ENCODE data around the gene ZBTB17.
"Not testable (repeated sequence)": the region's sequence is repeated elsewhere in the genome, so short reads cannot be mapped to it uniquely, and the experiment has no call there.

The ZBTB17 gene

DNA sequence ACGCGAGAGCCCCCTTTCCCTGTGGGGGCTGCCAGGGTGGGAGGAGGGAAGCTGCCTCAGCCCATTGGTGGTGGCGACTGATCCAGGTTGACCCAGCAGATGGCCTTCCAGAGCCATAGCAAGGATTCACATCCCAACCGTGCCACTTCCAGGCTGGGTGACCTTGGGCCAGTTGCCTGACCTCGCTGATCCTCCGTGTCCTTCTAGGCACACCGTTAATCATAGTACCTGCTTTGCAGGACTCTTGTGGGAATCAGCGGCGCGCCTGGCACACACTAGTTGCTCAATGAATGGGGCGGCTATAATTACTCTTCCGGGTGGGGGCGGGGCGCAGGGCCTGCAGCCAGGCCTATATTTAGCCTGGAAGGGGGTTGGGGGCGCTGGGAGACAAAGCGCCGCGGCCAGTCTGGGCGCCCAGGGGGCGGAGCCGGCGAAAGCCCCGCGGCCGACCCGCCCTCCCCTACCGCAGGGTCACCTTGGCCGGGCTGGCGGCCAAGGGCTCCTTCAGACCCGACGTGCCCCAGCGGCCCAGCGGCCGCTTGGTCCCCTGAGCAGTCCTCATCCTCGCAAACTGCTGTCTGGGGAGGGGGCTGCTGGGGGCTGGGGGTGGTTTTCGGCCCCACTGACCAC, 36.8 kb upstream of the ZBTB17 start:
- DNase-seq, result peak in 14 of 51 donors; percentile 7 to 41 (median 26)

DNA sequence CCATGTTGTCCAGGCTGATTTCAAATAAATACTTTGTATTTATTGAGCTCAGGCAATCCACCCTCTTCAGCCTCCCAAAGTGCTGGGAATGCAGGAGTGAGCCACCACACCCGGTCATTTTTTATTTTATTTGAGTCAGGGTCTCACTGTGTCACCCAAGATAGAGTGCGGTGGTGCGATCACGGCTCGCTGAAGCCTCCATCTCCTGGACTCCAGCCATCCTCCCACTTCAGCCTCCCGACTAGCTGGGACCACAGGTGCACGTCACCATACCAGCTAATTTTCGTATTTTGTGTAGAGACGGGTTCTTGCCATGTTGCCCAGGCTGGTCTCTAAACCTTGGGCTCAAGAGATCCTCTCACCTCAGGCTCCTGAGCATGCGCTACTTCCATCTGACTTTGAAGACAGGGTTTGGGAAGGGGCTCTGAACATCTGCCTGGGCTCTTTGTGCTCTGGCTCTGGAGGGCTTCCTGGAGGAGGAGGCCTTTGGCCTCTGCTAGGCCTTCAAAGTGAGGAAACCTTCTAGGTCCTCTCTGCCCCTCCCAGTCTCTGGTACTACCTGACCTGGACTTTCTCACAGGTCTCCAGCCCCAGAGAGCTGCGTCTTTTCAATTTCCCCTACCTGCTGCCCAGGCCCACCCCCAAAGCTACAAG, 36.2 kb upstream of the ZBTB17 start:
- no peak for DNase-seq

DNA sequence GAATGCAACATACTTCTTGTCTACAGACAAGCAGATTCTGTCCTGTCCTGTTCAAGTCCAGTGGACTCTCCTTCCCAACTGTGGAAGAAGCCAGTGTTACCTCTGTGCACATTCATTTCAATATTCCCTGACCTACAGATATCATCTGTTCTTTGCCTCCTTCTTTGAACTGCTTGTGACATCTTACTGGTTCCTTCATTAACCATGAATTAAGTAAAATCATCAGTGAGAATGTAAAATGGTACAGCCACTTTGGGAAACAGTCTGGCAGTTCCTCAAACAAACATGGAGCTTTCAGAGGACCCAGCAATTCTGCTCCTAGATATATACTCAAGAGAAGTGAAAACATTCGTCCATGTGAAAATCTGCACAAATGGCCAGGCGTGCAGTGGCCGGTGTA, 34.9 kb upstream of the ZBTB17 start:
- DNase-seq, result no peak

DNA sequence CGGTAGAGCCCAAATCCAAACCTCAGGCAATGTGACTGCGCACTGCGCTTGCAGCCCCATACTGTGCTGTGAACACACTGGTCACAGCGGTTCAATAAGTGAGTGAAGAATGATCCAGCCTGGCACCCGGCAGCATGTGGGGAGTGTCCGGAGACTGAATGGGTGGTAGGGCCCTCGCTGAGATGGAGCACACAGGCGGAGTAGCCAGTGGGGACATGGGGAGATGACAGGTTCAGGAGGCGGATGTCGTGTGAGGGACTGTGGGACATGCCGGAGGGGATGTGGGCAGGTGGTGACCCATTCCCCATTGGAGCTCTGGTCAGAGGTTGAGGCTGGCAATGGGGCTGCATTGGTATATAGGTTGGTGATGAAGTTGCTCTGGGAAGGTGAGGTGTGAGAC, 33.8 kb upstream of the ZBTB17 start:
- no peak for DNase-seq

DNA sequence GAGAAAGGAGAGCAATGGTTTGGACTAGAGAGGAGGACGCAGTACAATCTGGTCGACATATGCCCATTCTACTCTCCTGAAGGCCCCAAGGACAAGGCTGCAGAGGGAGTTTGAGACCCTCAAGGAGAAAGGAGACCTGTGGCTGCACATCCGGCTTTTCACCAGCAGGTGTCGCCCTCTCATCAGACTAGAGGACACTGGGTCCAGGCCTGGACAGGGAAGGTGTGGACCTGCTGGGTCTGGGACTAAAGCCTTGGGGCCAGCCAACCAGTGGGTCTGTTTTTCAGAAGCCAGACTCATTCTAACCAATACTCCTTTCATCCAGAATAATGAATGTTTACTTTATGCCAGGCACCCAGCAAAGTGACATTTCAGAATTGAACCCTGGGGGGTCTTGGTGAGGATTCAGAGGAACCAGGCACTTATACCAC, 33.1 kb upstream of the ZBTB17 start:
- DNase-seq, result peak in 49 of 51 donors; percentile 9 to 83 (median 49)

DNA sequence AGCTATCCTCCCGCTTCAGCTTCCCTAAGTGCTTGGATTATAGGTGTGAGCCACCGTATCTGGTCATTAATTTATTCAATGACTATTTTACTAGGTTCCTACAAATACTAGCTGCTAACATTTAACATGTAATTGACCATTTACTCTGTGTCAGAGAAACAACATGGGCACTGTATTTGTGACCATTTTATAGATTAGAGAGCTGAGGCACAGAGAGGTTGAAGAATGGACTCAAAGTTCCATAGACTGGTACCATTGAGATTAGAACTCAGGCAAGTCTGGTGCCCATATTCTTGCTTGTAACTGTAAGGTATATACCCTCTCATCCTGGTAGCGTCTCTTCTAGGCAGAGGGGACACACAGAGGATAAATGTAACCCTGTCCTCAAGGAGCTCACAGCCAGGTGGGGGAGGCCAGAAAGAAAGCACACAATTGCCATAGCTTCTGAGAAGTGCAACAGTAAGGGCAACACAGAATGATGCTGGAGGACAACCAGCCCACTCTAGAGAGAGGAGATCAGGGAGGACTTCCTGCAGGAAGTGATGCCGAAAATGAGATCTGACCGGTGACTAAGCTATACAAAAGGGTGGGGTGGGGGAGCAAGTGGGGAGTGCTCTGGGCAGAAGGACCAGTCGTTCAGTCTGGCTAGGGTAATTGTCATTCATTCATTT, 31.9 kb upstream of the ZBTB17 start:
- no peak for DNase-seq

DNA sequence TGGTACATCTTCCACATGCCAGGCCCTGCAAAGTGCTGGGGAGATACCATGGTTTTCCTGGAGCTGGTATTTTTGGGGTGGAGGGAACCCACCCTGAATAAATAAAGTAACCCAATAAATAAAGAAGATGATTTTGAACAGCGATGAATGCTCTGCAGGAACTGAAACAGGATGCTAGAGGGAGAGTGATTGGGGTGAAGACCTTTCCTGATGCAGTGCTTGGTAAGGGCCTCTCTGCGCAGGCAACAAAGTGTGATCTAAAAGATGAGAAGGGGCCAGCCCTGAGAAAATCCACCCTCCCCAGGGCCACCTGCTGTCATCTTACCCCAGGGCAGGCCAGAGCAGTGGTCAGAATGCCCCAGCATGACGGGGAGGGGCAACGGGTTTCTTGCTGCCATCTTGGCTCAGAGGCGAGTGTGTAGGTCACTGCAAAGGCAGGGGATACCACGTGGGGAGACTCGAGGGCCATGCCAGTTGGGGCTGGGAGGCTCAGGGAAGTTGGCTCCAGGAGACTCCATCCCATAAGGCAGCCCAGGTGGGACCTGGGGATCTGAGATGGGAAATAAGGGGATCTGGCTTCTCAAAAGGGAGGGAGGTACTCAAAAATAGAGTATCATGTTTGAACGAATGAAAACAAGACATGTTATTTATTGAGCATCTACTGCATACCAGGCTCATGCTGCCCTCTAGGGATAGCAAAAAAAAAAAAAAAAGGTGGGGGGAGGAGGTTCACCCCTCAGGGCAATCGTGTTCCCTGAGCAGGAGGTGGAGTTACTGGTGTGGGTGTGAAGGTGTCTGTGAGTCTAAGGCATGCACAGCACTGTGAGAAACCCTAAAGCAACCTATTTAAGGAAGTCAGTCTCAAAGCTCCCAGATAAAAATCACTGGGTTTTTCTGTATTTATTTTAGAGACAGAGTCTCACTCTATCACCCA, 30.9 kb upstream of the ZBTB17 start:
- no peak for DNase-seq

DNA sequence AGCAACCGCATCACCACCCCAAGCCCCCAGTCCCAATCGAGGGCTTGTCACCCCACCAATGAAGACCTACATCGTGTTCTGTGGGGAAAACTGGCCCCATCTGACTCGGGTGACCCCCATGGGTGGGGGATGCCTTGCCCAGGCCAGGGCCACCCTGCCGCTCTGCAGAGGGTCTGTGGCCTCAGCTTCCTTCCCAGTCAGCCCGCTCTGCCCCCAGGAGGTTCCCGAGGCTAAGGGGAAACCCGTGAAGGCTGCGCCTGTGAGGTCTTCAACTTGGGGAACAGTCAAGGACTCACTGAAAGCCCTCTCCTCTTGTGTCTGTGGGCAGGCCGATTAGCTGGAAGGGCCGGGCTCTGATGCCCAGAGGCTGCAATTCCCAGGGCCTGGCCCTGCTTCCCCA, 30.1 kb upstream of the ZBTB17 start:
- DNase-seq, result no peak

DNA sequence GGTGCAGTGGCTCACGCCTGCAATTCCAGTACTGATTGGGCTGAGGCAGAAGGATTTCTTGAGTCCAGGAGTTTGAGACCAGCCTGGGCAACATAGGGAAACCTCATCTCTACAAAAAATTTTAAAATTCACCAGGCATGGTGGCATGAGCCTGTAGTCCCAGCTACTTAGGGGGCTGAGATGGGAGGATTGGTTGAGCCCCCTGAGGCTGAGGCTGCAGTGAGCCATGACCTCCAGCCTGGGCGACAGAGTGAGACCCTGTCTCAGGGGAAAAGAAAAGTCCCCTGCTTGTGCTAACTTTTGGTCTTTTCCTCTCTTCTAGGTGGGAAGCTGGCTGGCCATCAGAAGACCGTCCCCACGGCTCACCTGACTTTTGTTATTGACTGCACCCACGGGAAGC, 29.7 kb upstream of the ZBTB17 start:
- DNase-seq, result no peak

DNA sequence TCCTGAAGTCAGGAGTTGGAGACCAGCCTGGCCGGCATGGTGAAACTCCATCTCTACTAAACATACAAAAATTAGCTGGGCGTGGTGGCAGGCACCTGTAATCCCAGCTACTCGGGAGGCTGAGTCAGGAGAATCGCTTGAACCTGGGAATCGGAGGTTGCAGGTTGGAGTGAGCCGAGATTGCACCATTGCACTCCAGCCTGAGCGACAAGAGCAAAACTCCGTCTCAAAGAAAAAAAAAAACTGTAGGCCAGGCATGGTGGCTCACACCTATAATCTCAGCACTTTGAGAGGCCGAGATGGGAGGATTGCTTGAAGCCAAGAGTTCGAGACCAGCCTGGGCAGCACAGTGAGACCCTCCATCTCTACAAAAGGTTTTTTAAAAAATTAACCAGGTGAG, 25.4 kb upstream of the ZBTB17 start:
- DNase-seq, result not testable (repeated sequence)

DNA sequence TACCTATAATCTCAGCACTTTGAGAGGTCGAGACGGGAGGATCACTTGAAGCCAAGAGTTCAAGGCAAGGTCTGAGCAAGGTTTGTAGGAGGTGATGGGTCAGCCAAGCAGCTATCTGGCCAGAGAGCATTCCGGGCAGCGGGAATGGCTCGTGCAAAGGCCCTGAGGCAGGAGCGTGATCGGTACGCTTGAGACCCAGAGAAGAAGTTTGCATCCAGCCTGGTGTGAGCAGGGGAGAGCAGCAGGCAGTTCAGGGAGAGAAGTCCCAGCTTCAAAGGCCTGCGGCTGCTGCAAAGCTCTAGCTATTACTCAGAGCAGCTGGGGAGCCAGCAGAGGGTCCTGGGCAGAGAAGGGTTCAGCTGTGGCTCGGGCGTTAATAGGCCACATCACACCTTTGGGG, 23.0 kb upstream of the ZBTB17 start:
- no peak for DNase-seq

DNA sequence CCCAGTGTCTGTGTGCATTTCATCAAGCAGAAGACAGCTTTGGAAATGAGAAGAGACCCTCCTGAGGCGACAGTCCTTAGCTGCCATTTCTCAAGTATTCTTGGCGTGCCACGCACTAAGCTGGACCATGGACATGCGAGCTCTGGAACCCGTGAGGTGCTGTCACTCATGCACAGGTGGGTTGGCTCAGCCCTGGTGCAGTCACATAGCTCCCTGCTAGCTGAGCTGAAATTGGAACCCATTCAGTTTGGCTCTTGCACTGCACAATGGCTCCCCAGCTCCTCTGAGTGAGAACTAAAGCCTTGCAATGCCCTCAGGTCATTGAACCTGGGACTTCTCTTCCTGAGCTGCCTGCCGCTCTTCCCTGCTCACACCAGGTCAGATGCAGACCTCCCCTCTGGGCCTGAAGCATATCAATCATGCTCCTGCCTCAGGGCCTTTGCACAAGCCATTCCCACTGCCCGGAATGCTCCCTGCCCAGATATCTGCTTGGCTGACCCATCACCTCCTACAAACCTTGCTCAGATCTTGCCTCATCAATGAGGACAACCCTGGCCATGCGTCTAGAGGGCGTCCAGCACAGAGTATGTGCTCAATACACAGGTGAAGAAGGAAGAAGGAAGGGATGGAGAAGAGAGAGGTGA, 21.9 kb upstream of the ZBTB17 start:
- DNase-seq, result no peak

DNA sequence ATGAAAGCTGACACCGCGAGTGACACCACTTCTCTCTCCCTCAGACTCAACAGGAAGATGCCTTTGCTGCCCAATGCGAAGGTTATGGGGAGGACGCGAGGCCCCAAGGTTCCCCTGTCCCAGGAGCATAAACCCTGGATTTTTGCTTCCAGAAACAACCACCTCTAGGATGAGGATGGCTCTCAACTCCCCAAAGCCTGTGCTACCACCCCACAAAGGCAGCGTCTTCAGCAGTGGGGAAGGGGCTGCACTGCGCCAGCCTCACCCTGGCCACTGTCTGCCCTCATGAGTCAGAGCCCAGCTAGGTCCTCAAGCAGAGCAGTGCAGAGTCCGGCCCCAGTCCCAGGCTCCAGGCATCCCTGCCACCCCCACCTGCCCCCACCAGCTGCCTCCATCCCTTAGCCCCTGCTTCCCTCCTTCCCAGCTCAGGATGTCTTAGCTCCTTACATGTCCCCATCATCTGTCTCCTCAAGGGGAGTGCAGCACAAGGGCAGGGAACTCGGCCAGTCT, 21.2 kb upstream of the ZBTB17 start:
- DNase-seq, result no peak

DNA sequence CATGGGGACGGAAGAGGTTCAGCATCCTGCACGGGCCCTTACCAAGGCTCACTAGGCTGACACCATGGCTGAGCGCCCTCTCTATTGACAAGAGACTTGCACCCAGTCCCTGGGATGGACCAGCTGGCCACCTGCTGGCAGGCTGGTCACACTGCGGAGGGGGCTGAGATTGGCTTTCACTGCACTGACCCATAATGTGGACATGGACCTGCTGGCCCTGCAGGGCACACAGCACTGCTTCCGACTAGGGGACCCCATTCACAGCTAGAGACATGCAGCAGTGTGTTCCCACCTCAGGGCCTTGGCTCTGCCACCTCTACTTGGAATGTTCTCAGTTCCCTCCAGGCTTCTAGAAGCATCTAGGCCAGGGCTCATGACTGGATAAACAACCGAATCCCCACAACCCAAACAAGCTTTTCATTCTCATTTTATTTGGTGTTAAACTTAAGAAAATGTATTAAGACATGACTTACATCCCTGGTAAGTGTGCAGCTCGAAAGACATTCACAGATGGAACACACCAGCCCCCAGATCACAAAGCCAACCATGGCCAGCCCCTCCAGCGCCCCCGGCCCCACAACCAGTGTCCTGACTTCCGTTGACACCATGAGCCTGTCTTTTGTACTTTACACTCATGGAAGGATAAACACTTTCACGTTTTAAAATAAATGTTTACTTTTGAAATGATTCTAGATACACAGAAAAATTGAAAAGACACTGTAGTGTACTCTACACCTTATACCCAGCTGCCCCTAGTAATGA, 18.9 kb upstream of the ZBTB17 start:
- DNase-seq, result peak in 42 of 51 donors; percentile 16 to 82 (median 51)

DNA sequence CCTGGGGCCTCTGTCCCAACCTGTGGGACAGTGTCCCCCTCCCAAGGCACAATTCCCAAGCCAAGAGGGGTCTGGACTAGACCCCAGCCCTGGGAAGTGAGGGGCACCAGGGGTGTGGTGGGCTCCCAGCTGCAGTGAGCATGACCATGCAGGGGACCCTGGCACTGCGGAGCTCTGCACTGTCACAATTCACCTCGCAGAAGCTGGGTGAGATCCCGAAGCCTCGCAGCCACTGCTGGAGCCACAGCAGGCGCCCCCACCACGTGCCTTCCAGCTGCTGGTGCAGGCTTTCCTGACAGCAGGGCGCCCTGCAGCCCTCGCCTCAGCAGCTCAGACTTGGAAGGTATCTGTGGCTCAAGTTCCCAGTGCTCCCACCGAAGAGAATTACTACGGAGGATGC, 18.2 kb upstream of the ZBTB17 start:
- DNase-seq, result no peak

DNA sequence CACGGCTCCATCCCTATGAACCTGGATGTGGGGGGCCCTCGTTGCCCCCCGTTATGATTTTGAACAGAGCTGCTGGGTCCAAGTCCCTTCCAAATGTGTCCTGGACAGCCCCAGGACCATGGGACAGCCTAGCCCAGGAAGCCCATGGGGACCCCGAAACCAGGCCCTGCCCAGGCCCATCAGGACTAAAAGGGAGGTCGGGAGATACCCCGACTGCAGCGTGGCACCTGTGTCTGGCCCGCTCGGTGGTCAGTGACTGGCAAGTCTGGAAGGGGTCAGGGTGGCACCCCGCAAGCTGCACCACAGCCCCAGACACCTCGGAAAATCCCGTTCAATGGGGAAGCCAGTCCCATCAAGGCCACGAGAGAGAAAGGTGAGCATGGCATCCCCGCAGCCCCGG, 17.8 kb upstream of the ZBTB17 start:
- DNase-seq, result no peak

DNA sequence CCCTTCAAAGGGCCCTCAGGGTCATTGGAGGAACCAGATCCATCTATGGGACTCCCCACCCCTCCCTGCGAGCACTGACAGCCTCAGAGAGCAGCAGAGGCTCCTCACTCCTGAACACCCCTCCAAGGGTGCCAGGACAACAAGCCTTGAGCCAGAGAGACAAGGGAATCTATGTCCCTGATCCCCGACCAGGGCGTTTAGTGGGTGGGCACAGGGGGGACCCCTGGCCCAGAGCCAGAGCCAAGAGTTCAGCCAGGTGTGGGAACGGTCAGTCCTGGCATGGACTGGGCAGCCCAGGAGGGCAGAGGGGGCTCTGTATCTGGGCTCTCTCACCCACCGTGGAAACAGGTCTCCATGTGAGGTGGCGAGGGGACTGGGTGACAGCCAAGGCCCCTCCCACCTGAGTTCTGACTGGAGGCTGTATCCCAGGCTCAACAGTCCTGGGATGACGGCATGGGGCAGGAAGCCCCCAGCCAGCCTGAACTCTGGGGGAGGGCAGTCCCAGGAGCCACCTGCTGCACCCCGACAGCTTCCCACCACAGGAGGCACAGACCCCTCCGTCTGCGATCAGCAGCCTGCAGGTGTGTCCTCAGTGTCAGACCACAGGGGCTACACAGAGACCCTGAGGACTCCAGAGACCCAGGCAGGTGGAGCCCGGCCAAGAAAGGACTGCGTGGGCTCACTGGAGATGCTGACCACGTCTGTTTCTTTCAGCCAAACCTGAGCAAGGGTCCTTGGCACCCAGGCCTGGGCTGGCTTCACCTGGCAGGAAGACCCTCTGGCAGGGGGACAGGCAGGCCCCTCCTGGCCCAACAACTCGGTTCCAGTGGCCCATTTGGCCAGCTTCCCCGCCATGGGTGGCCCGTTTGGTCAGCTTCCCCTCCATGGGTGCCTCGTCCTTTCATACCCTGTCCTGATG, 16.9 kb upstream of the ZBTB17 start:
- no peak for DNase-seq

DNA sequence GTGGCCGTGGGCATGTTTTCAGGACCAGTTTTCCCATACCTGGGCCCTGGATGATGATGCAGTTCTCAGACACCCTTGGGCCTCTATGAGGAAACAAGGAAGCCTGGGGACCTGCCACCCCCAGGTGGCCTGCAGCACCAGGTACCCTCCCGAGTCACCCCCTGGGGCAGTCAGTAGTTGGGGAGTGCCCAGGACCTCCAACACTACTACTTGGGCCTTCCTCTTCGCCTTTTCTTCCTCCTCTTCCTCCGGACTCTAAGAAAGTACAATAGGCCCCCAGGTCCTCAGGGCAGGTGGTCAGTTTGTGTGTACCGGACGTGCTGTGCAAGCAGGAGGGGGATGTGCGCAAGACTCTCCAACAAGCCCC, 16.3 kb upstream of the ZBTB17 start:
- no peak for DNase-seq
